ENCODE results near the gene DEPDC5.

The DEPDC5 gene

DNA sequence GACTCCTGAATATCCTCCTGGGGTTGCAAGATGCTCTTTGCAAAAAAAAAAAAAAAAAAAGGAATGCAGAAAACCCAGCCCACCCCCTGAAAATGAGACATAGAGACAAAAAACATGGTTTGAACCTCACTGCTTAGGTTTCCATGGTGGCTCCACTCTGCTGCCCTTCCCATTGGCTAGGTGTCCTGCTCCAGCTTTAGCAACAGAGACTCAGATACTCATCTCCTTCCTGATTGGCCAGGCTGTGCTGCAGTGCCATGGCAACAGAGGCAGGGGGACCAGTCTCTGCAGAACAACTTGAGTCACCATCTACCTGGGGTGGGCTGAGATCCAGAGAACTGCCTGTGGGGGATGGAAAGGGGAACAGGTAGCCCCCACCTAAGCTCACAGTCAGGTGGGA lies 173.2 kb downstream of the DEPDC5 start:
- no peak for DNase-seq

GRCh38 chr22:31927562-31927961 lies 173.7 kb downstream of the DEPDC5 start:
- no peak for DNase-seq

DNA sequence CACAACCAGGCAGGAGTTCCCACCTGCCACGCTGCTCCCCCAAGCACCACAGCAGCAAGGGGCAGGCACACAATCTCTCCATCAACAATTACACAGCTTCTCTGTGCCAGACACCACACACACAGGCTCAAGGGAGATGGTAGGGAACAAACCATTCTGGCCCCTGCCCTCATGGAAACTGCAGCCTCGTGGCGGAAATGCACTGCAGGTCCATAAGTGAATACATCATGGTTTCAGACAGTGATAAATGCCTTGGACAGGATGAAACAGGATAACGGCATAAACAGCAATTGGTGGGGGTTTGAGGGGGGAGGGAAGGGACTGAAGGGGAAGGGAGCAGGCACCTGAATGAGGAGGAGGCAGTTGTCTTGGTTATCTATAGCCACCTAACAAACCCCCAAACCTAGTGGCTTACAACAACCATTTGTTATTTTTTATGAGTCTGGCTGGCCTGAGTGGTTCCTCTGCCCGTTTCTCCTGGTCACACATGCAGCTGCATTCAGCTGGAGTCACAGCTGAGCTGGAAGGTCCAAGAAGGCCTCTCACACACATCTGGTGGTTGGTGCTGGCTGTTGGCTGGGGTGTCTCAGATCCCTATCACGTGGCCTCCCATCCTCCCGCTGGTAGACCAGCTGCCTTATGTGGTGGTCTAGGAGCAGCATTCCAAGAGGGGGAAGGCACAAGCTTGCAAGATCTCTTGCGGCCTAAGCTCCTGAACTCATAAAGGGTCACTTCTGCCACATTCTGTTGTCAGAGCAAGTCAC lies 175.5 kb downstream of the DEPDC5 start:
- DNase-seq: peak; percentile 23

DNA sequence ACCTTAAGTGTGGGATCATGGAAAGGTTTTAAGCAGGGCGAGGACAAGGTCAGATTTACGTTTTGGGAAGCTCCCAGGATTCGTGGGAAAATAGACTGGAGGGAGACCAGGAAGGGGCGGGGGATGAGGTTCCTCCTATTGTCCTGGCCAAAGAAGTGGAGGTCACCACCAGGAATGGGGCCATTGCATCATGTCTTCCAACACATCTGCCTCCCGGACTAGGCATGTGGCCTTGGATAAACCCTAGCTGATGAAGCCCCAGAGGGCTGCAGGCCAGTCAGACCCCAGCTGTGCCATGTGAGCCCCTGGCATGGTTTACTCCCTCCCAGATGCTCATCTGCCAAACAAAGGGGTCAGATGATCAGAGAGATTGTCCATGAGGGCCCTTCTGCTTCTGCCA lies 179.0 kb downstream of the DEPDC5 start:
- no peak for DNase-seq

- DNase-seq: no peak
Measured at GRCh38 chr22:31933406-31933805, 179.6 kb downstream of the DEPDC5 start.

DNA sequence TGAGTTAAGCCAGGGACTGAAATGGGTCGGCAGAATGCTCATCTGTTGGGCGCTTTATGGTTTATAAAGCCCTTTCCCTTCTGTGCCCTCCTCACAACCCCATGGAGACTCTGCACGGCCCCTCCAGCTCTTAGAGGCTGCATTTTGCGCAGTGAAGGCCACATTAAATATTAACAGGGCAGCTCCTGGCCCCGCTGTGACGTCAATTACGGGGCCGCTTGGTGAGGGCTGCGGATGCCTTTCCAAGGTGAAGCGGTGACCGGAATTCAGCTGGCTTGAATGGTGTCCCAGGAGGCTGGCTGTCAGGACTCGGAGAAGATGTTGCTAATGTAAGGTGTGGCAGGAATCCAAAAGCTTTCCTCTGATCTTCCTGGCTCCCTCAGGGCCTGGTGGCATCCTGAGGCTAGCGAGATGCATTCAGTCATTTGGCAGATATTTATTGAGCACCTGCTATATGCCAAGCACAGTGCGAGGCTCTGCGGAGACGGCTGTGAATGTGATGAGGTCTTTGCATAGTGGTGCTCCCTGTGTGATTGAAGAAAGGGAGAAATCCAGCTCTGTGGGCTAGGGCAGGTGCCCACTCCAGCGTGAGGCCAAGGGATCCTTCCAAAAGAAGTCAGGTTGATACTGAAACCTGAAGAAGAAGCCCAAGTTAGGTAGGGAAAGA lies 180.1 kb downstream of the DEPDC5 start:
- DNase-seq: no peak

DNA sequence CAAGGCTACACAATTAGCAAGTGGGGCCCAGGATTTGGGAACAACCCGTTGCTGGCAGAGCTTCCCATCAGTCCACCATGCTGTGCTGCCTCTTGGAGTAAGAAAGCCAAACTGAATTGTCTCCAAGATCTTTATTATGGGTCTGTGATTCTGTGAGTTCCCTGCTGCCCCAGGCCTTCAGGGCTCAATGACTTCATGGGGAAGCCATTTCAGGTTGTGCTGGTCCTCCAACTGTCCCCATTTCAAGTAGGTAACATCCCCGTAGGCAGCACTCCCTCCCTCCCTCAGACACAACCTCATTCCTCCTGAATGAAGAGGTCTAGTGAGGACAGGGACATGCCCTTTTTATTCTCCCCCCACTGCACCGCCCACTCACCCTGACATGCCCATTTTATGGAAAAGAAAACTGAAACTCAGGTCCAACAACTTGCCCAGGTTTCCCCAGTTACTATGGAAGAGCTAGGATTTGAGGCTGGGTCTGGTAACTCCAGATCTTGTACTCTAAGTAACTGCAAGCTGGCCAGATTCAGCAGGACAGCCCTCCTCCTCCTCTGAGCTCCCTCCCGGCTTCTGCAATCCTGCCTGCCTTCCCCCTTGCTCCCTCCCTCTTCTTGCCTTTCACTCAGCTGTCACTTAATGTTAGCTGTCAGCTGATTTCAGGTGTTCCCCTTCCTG lies 182.3 kb downstream of the DEPDC5 start:
- no peak for DNase-seq

DNA sequence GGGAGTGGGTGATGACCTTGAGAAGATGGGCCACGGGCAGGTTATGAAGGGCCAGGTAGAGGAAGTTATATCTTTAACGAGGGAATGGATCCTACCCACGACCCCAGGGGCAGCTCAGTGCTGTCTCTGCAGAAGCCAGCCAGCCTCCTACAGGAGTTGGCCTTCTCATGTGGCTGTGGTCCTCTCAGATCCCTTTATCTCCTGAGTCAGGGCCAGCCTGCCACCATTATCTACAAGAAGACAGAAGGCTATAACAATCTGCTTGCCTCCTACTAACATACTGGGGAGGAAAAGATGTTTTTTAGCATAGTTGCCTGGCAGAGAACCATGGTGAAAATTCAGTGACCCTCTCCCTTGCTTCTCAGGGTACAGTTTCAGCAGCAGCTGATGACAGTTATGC lies 183.5 kb downstream of the DEPDC5 start:
- DNase-seq: no peak

GRCh38 chr22:31938296-31938695 lies 184.5 kb downstream of the DEPDC5 start:
- DNase-seq: no peak

GRCh38 chr22:31940506-31940905 lies 186.7 kb downstream of the DEPDC5 start:
- DNase-seq: no peak

DNA sequence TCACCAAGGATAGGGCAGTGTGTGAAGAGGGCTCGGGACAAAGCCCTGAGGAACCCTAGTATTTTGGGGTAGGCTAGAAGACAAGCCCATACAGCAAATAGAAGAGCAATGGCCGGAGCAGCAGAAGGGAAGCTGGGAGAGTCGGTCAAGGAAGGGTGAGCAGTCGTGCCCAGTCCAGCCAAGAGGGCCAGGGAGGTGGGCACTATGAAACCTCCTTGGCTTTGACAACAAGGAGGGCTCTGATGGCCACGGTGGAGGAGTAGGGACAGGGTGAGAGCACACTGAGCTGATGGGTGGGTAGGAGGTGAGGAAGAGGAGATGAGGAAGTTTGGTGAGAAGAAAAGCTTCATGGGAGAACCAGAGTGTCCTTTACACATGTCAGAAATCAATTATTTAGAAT lies 188.3 kb downstream of the DEPDC5 start:
- DNase-seq: no peak

GRCh38 chr22:31943206-31943977 lies 189.6 kb downstream of the DEPDC5 start:
- no peak for DNase-seq

DNA sequence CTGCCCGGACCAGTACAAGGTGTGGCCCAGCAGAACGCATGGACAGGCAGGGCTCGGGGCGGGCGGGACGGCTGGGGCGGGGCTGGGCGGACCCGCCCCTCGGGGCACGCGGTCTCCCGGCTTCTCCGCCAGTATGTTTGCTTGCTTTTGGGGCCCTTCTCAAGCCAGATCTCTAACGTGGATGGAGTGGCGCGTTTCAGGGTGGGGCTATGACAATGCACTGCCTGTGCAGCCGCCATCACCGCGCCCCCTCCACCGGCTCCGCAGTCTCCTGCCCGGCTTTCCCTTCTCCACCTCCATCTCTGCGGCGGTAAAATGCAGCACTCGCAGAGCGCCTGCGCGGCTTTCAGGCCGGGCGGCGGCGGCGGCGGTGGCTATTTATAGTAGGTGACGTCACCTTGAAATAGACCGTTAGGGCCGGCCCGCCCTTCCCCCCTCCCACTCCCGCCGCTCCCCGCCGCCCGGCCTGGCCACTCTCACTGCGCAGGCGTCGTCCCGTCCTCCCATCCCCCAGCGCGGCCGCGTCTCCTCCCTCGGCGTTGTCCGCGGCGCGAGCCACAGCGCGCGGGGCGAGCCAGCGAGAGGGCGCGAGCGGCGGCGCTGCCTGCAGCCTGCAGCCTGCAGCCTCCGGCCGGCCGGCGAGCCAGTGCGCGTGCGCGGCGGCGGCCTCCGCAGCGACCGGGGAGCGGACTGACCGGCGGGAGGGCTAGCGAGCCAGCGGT lies 190.3 kb downstream of the DEPDC5 start, which contains the start of gene YWHAH:
Gene YWHAH, plus strand, starts transcription at position 558 of the 722 bp plus-strand sequence. CDS start 199 bp downstream, outside the sequence.
- peak; percentile 95 for DNase-seq

DNA sequence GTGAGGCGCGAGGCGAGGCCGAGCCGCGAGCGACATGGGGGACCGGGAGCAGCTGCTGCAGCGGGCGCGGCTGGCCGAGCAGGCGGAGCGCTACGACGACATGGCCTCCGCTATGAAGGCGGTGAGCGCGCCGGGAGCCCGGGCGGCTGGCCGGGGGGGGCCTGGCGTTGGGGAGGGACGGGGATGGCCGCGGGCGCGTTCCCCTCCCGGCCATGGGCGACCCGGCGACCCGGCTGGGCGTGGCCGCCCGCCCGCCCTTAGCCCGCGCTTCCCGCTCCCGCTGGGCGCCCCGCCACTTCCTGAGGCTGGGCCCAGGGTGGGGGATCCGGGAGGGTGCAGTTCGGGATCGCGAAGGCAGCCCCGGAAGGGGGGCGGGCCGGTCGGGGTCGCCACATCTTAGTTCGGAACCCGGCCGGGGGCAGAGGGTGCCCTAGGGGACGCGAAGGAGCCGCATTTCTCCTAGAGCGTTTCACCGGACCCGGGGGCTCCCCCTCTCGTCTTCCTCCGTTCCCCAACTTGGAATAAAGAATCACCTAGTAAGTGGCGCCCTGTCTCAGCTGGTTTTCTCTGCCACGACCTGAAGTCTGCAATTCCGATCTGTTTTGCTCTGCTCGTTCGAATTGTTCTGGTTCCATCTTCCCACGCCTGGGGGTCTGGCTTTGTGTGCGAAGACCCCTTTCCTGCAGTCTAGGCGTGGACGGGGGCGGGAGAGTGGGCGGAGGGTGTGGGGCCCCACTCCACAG lies 191.1 kb downstream of the DEPDC5 start:
- DNase-seq: peak; percentile 22

DNA sequence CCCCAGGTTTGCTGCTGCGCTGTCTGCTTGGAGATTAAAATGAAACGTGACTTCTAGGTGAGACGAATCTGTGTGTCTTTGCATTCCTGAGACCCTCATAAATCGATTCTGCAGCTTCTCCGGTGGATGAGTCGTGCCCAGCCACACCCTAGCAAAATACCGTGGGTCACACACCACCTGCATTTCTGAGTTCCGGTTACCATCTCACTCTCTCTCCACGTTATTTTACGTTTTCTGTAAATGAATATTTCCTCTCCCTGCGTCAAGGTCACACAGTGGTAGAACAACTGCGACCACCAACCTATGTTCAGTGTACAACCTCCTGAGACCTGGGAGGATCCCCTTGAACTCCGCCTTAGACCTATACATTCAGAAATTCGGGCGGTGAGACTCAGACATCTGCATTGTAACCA lies 191.6 kb downstream of the DEPDC5 start:
- DNase-seq: no peak

GRCh38 chr22:31945971-31946680 lies 192.3 kb downstream of the DEPDC5 start:
- no peak for DNase-seq

DNA sequence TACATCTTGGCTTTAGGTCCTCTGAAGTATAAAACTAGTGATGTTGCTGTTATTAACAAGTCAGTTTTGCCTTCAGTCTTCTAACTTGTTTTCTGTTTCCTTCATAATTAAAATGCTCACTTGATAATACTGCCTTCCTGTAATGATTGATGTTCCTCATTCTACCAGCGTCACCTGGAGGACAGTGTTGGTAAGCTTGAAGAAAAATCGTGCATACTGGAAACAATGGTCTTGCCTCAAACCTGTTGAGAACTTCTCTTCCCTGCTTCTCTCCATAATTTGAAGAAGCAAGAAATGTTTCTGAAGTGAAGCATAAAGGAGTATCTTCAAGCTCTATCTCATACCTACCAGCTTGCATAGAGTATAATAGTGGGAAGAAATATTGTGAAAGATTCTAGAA lies 193.5 kb downstream of the DEPDC5 start:
- no peak for DNase-seq

DNA sequence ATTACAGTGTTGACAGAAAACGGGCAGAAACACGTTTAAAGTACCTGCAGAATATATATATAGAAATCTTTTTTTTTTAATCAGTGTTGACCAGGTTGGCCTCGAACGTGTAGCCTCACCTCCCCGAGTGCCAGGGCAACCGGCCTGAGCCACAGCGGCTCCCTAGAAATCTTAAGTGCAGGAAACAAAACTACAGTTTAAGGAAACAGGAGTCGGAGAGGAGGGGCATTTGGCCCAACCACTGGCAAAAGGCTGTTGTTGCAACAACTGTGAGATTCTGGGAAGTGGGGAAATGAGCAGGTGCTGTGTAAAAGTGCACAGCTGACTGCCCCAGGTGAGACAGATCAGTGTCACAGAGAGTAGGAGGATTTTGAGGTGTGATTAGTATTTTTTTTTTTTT lies 194.2 kb downstream of the DEPDC5 start:
- no peak for DNase-seq

DNA sequence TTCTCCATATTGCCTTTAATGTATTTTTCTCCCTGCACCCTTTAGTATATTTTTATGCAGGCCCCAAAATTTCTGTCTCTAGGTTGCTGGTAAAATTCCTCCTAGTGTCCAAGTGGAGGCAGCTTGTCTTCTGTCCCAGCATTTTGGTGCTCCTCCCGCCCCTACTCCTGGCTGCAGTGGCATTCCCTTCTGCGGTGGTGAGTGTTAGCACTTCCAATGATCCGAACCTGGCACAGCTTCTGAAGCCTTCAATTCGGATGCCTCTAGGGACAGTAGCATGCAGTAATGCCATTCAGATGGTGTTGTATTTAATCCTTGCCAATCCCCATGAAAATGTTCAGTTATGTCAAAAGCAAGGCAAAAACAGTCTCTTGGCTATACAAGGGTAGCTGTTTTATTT lies 196.4 kb downstream of the DEPDC5 start:
- DNase-seq: peak; percentile 52

- no peak for DNase-seq
Measured at GRCh38 chr22:31951194-31952093, 197.6 kb downstream of the DEPDC5 start.
